SK-N-SH (cell line): Measurements from ENCODE around the gene MUC5AC. TPM values are rescaled to one million over a fixed set of nuclear protein-coding genes. Genes with fewer than 3 reads are reported as not detected.

Source experiments
- CTCF ChIA-PET: fragments of 300-600, 350-600 bp; formaldehyde crosslinking; extraction: SDS; loops from one replicate; lab custom pipeline; 2021; lab: Yijun Ruan, JAX
- POLR2A ChIA-PET: fragments of 350-600 bp; sonication (Branson Sonifier 250); formaldehyde crosslinking; extraction: SDS; loops from one replicate; lab custom pipeline; 2020; ENCODE audit warnings: antibody characterized with exemption, inconsistent platforms; lab: Yijun Ruan, JAX
- DNase-seq: peaks from one replicate; pipeline ENCODE4 v3.0.0; 2012
- H2AFZ ChIP-seq: fragments of 200-600 bp; sonication (generic); 2 replicates; pipeline ENCODE4 v1.8.1; 2016; ENCODE audit warnings: antibody characterized with exemption, mild to moderate bottlenecking, low read depth
- H3F3A ChIP-seq: fragments of 200-600 bp; sonication (generic); replicated peaks from 2 replicates; pipeline ENCODE3; 2016; ENCODE audit warnings: antibody characterized with exemption, mild to moderate bottlenecking; ENCODE audit not compliant: insufficient read depth
- H3K27ac ChIP-seq, 2 experiments: fragments of 200-500 bp in 1 of 2; fragments of 200-600 bp in 1 of 2; sonication (Bioruptor generic) in 1 of 2; sonication (generic), shearing (Covaris generic) in 1 of 2; 2 replicates each; pipeline versions ENCODE4 v1.5.1 to v1.6.1; 2014 to 2016; ENCODE audit warnings: low read depth in 2 of 2, inconsistent platforms in 1 of 2, low read length in 1 of 2, mild to moderate bottlenecking in 1 of 2, mixed read lengths in 1 of 2
- H3K27me3 ChIP-seq: fragments of 200-600 bp; sonication (generic), shearing (Covaris generic); 2 replicates; pipeline ENCODE4 v1.6.1; 2016; ENCODE audit warnings: mixed run types; ENCODE audit not compliant: insufficient read depth
- H3K36me3 ChIP-seq, 2 experiments: fragments of 200-500 bp in 1 of 2; fragments of 200-600 bp in 1 of 2; sonication (Bioruptor generic) in 1 of 2; sonication (generic) in 1 of 2; replicated peaks in 1 of 2; 2 replicates each; pipeline versions ENCODE3 to v1.5.1; 2014 to 2016; ENCODE audit warnings: low read length in 1 of 2, mild to moderate bottlenecking in 1 of 2; ENCODE audit not compliant: insufficient read depth in 2 of 2, control insufficient read depth in 1 of 2
- H3K4me1 ChIP-seq, 2 experiments: fragments of 200-500 bp in 1 of 2; fragments of 200-600 bp in 1 of 2; sonication (Bioruptor generic) in 1 of 2; sonication (generic), shearing (Covaris generic) in 1 of 2; 2 replicates each; pipeline versions ENCODE4 v1.5.1 to v1.6.1; 2014 to 2016; ENCODE audit warnings: low read depth in 1 of 2, low read length in 1 of 2, mixed run types in 1 of 2; ENCODE audit not compliant: insufficient read depth in 2 of 2, control insufficient read depth in 1 of 2
- H3K4me2 ChIP-seq: fragments of 200-600 bp; sonication (generic), shearing (Covaris generic); 2 replicates; pipeline ENCODE4 v1.6.1; 2017; ENCODE audit warnings: mixed run types
- H3K4me3 ChIP-seq, 2 experiments: fragments of 200-500 bp in 1 of 2; fragments of 200-600 bp in 1 of 2; sonication (Bioruptor generic) in 1 of 2; sonication (generic), shearing (Covaris generic) in 1 of 2; 2 replicates each; pipeline versions ENCODE4 v1.5.1 to v1.8.1; 2014 to 2016; ENCODE audit warnings: low read depth in 2 of 2, inconsistent platforms in 1 of 2, low read length in 1 of 2, mild to moderate bottlenecking in 1 of 2, mixed read lengths in 1 of 2, moderate library complexity in 1 of 2
- H3K79me2 ChIP-seq: fragments of 200-600 bp; sonication (generic); 2 replicates; pipeline ENCODE4 v1.8.1; 2017; ENCODE audit warnings: mild to moderate bottlenecking; ENCODE audit not compliant: insufficient read depth
- H3K9ac ChIP-seq: fragments of 200-600 bp; sonication (generic); 2 replicates; pipeline ENCODE4 v1.6.1; 2017; ENCODE audit warnings: mixed run types
- H3K9me2 ChIP-seq: fragments of 200-600 bp; sonication (generic); 2 replicates; pipeline ENCODE4 v1.6.1; 2017; ENCODE audit warnings: mixed run types
- H3K9me3 ChIP-seq: fragments of 200-600 bp; sonication (generic); 2 replicates; pipeline ENCODE4 v1.6.1; 2017; ENCODE audit warnings: mixed run types, mild to moderate bottlenecking, moderate library complexity
- H4K20me1 ChIP-seq: fragments of 200-600 bp; sonication (generic); 2 replicates; pipeline ENCODE4 v1.6.1; 2017; ENCODE audit warnings: mild to moderate bottlenecking, mixed run types; ENCODE audit not compliant: insufficient read depth
- CHD2 ChIP-seq: fragments of 150-350 bp; IDR thresholded peaks from 2 replicates; pipeline ENCODE4 v1.6.1; 2018; ENCODE audit warnings: low read length; ENCODE audit not compliant: partially characterized antibody
- EP300 ChIP-seq, 2 experiments: IDR thresholded peaks; 2 replicates each; pipeline versions ENCODE4 v1.4.0 to v1.6.1; 2012; ENCODE audit warnings: borderline replicate concordance in 1 of 2, low read depth in 1 of 2, low read length in 1 of 2
- EZH2phosphoT487 ChIP-seq: fragments of 200-600 bp; sonication (generic); IDR thresholded peaks from 2 replicates; pipeline ENCODE4 v1.6.1; 2017; ENCODE audit warnings: low read depth, mixed run types, mild to moderate bottlenecking, antibody characterized with exemption, moderate library complexity, borderline replicate concordance
- FOSL2 ChIP-seq: IDR thresholded peaks from 2 replicates; pipeline ENCODE4 v1.4.0; 2012; ENCODE audit warnings: low read depth, mild to moderate bottlenecking, moderate library complexity, borderline replicate concordance
- FOXJ3 ChIP-seq: sonication (generic); formaldehyde crosslinking; IDR thresholded peaks from 2 replicates; pipeline ENCODE4 v1.5.1; 2020; ENCODE audit warnings: mild to moderate bottlenecking, missing genetic modification reagents
- GABPA ChIP-seq: IDR thresholded peaks from 2 replicates; pipeline ENCODE4 v1.4.0; 2012; ENCODE audit warnings: low read depth, mild to moderate bottlenecking
- GATA2 ChIP-seq: sonication (generic); formaldehyde crosslinking; IDR thresholded peaks from 2 replicates; pipeline ENCODE4 v1.5.0; 2020; ENCODE audit warnings: mild to moderate bottlenecking, missing genetic modification reagents
- MXI1 ChIP-seq: IDR thresholded peaks from 2 replicates; pipeline ENCODE4 v1.6.1; 2012; ENCODE audit warnings: mild to moderate bottlenecking, low read depth, low read length, improper control_type of control experiment
- POLR2AphosphoS5 ChIP-seq: IDR thresholded peaks from 2 replicates; pipeline ENCODE4 v1.6.1; 2012; ENCODE audit warnings: low read depth, low read length
- RAD21 ChIP-seq: IDR thresholded peaks from 2 replicates; pipeline ENCODE4 v1.6.1; 2012; ENCODE audit warnings: mild to moderate bottlenecking, low read length
- RFX5 ChIP-seq: IDR thresholded peaks from 2 replicates; pipeline ENCODE4 v1.6.1; 2012; ENCODE audit warnings: mild to moderate bottlenecking, improper control_type of control experiment, low read length
- RXRA ChIP-seq: IDR thresholded peaks from 2 replicates; pipeline ENCODE4 v1.4.0; 2012; ENCODE audit warnings: low read depth, mild to moderate bottlenecking, borderline replicate concordance
- TAF1 ChIP-seq: IDR thresholded peaks from 2 replicates; pipeline ENCODE4 v1.6.1; 2012; ENCODE audit warnings: low read depth, mild to moderate bottlenecking, low read length, moderate library complexity, borderline replicate concordance
- TEAD4 ChIP-seq: IDR thresholded peaks from 2 replicates; pipeline ENCODE4 v1.4.0; 2012; ENCODE audit warnings: mild to moderate bottlenecking, borderline replicate concordance; ENCODE audit not compliant: insufficient read depth
- WGBS: methylation state at CpG from one replicate; pipeline ENCODE4 v1.1.6; 2017; ENCODE audit warnings: low lambda C conversion rate; 5-methylcytosine and 5-hydroxymethylcytosine counted together
- polyA plus RNA-seq, 3 experiments: library from polyadenylated mRNA; depleted of rRNA; stranded (reverse); fragments of >200 nt; gene quantifications; 2 replicates each; pipeline ENCODE4 v1.2.3, GENCODE V29; 2012
- TF ChIP-seq, protein P1 (sequence below): IDR thresholded peaks from 2 replicates; pipeline ENCODE4 v1.4.0; 2012; ENCODE audit warnings: low read depth, borderline replicate concordance
- TF ChIP-seq, protein P2 (sequence below): IDR thresholded peaks from 2 replicates; pipeline ENCODE4; 2012
- TF ChIP-seq, protein P3 (sequence below): fragments of 150-350 bp; IDR thresholded peaks from 2 replicates; pipeline ENCODE4 v1.6.1; 2017; ENCODE audit warnings: antibody characterized with exemption, low read length, low read depth, borderline replicate concordance
- TF ChIP-seq, protein P4 (sequence below): IDR thresholded peaks from 2 replicates; pipeline ENCODE4 v1.4.0; 2012; ENCODE audit warnings: low read depth

The MUC5AC gene
- polyA plus RNA-seq, 1 of the 3 experiments (the other 2 are of a cell fraction), result not detected

DNA sequence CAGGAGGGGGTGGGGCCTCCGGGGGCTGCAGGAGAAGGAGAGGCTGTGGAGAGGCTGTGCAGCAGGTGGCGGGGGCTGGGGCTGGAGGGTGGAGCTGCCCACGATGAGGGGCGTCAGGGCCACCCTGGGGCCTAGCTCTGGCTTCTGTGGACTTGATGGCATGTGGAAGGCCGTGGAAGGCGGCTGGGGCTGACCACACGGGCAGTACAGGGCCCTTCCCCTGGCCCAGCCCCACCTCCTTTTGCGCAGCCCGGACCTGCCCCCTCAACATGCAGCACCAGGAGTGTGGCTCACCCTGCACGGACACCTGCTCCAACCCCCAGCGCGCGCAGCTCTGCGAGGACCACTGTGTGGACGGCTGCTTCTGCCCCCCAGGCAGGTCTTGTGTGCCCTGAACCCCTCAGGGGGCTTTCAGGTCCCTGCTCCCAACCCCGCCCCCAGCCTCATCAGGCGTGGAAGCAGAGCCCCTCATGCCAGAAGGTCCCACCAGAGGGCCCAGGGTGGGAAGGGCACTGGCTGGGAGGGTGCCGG, 71.2 kb downstream of the MUC5AC start:
- Histone ChIP-seq H3F3A (no peaks in the 10 kb centered on the region), H3K27me3 (no peaks in the 10 kb centered on the region), H3K9me3 (no peaks in the 10 kb centered on the region), H3K79me2 (no peaks in the 10 kb centered on the region), H3K9me2 (no peaks in the 10 kb centered on the region), H2AFZ (no peak overlapping the region), H3K4me3 (no peak overlapping the region), H3K9ac (no peak overlapping the region), H3K36me3 (no peaks in the 10 kb centered on the region), H3K4me1 (peaks cover 0 to 2% of the 10 kb centered on the region in 2 experiments; a peak in 1 of 4 replicates), H4K20me1 (no peaks in the 10 kb centered on the region), H3K4me2 (no peak overlapping the region), H3K27ac (no peak overlapping the region)
- ChIA-PET POLR2A (no interaction called here), CTCF (interaction anchor here (2.1 kb wide), 1 partner anchor 287 kb away, joined by 7 read pairs; no protein-coding TSS in a partner anchor)
- DNase-seq, result peak; percentile 40
- TF ChIP-seq EZH2phosphoT487, result no peak
- TF ChIP-seq GATA2 (CRISPR knock-in tag), result no peak
- WGBS, result 71% methylated on average over 8 of the region's 18 CpGs

DNA sequence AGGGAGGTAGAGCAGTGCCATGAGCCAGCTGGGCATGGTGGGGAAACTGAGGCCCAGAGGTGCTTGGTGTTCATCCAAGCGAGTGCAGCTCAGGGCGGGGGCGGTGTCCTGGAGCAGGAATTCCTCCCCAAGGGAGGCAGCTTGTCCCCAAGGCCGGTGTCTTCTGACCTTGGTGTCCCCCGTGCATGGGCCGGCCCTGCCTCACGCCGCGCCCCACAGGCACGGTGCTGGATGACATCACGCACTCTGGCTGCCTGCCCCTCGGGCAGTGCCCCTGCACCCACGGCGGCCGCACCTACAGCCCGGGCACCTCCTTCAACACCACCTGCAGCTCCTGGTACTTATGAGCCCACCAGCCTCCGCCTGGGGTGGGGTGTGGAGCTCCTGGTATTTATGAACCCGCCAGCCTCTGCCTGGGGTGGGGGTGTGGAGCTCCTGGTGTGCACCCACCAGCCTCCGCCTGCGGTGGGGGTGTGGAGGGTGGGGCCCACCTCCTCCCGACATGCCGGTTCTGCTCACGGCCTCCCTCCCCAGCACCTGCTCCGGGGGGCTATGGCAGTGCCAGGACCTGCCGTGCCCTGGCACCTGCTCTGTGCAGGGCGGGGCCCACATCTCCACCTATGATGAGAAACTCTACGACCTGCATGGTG, 71.8 kb downstream of the MUC5AC start:
- 70% methylated on average over 19 of the region's 27 CpGs for WGBS
- H3K79me2 ChIP-seq, result no peaks in the 10 kb centered on the region
- no peaks in the 10 kb centered on the region for H3F3A ChIP-seq
- no peak overlapping the region for H3K27ac ChIP-seq
- ChIA-PET CTCF (interaction anchor here (1.7 kb wide), 1 partner anchor 27 kb away, joined by 7 read pairs; no protein-coding TSS in a partner anchor), POLR2A (no interaction called here)
- H2AFZ ChIP-seq, result no peak overlapping the region
- no peak overlapping the region for H3K4me2 ChIP-seq
- H3K27me3 ChIP-seq, result no peaks in the 10 kb centered on the region
- peak; percentile 36 for DNase-seq
- no peaks in the 10 kb centered on the region for H3K9me3 ChIP-seq
- H3K9ac ChIP-seq, result no peak overlapping the region
- H3K36me3 ChIP-seq, result no peaks in the 10 kb centered on the region
- no peaks in the 10 kb centered on the region for H3K9me2 ChIP-seq
- H3K4me1 ChIP-seq, result peaks cover 0 to 2% of the 10 kb centered on the region in 2 experiments; a peak in 1 of 4 replicates
- TF ChIP-seq, protein P1, sequence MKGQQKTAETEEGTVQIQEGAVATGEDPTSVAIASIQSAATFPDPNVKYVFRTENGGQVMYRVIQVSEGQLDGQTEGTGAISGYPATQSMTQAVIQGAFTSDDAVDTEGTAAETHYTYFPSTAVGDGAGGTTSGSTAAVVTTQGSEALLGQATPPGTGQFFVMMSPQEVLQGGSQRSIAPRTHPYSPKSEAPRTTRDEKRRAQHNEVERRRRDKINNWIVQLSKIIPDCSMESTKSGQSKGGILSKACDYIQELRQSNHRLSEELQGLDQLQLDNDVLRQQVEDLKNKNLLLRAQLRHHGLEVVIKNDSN, result no peak
- TF ChIP-seq RAD21 (no peak), TAF1 (no peak), FOXJ3 (CRISPR knock-in tag) (no peak), CHD2 (no peak), MXI1 (no peak), TEAD4 (no peak), POLR2AphosphoS5 (no peak), RFX5 (no peak), EP300 (IDR thresholded peaks at IDR 0.05; ENCODE audit: borderline replicate concordance in 1 of 2, low read depth in 1 of 2, low read length in 1 of 2) (no peak), GATA2 (CRISPR knock-in tag) (no peak), FOSL2 (no peak), GABPA (no peak), RXRA (no peak)
- TF ChIP-seq, protein P2, sequence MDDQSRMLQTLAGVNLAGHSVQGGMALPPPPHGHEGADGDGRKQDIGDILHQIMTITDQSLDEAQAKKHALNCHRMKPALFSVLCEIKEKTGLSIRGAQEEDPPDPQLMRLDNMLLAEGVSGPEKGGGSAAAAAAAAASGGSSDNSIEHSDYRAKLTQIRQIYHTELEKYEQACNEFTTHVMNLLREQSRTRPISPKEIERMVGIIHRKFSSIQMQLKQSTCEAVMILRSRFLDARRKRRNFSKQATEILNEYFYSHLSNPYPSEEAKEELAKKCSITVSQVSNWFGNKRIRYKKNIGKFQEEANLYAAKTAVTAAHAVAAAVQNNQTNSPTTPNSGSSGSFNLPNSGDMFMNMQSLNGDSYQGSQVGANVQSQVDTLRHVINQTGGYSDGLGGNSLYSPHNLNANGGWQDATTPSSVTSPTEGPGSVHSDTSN, result no peak
- TF ChIP-seq, protein P3, sequence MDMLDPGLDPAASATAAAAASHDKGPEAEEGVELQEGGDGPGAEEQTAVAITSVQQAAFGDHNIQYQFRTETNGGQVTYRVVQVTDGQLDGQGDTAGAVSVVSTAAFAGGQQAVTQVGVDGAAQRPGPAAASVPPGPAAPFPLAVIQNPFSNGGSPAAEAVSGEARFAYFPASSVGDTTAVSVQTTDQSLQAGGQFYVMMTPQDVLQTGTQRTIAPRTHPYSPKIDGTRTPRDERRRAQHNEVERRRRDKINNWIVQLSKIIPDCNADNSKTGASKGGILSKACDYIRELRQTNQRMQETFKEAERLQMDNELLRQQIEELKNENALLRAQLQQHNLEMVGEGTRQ, result no peak
- TF ChIP-seq, protein P4, sequence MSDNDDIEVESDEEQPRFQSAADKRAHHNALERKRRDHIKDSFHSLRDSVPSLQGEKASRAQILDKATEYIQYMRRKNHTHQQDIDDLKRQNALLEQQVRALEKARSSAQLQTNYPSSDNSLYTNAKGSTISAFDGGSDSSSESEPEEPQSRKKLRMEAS, result no peak
- no peak overlapping the region for H3K4me3 ChIP-seq
- H4K20me1 ChIP-seq, result no peaks in the 10 kb centered on the region
